OCI-M2 (cell line): ENCODE results near the gene CACNA1C.

Source experiments
- DNase-seq: peaks from one replicate; lab custom pipeline; 2025; ENCODE audit not compliant: unreplicated experiment; lab: John Stamatoyannopoulos, UW

The CACNA1C gene

DNA sequence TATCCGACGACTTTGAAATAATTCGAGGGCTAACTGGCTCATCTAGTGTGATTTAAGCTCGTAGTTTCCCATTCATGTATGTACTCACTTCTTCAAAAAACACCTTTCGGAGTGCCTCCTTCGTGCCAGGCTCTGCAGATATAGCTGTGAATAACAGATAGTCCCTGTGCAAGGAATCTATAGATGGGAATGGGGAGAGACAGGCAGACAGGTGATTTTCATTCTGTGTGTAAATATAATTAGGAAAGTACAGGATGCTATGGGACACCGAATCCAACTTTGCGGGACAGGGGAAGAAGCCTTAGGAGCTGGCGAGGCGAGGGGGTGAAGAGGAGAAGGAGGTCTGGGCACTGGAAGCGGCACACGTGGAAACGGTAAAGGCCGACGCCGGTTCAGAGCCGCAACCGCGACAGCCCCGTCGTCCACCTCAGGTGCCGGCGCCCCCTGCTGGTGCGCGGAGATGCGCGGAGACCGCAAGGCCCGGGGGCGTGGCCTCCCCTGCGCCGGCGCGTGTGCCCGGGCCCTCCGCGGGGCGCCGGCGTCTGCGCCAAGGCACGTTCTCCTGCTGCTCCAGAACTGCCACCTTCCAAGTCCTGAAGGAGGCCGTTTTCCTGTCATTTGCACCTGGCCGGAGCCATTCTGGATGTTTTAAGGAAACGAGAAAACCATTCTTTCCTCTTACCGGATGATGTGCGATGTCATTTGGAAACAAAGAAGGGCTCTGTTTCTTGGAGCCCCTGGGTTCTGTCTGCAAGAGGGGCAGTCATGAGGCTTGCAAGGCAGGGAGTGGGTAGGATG, 18.0 kb upstream of the CACNA1C start:
- DNase-seq, result no peak

DNA sequence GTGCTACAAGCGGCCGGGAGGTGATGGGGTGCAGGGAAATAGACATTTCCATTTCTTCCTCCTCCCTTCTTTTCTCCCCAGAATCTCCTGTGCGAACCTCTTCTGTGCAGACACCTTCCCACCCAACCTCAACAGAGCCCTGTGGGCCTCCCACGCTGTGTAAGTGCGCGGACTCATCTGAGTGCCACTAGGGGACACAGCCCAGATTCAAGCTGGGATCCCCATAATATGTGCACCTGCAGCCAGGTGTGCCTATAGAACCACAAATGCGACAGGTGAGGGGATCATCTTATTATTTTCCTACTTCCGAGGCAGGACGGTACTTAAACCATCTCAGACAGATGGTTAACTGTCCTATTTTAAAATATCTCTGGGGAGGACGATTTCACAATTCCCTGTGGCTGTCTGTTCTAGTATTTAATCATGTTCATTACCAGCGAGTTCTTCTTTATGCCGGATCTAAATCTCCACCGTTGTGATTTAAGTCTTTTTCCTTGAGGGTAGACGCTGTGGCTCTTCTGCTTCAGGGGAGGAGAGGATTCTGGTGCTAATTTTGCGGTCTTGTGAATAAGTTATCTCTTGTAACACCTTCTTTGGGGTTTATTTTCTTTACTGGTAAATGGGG, 17.2 kb upstream of the CACNA1C start:
- no peak for DNase-seq

DNA sequence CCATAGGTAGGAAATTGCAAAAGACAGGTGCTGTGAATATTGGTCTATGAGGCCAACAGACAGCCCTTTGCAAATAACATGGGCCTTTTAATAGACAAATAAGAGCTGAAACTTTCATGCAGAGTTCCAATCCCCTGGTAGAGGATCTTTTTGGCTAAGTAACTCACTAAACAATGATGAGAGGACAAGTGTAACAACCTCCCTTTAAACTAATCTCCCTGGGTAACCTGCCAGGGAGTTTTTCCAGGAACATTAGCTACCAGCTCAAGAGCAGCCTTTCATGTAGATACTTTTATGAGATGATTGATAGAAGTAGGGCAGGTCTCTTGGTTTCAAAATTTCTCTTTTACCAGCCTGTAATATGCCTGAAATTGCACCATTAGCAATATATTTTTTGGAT, 13.8 kb upstream of the CACNA1C start:
- no peak for DNase-seq

DNA sequence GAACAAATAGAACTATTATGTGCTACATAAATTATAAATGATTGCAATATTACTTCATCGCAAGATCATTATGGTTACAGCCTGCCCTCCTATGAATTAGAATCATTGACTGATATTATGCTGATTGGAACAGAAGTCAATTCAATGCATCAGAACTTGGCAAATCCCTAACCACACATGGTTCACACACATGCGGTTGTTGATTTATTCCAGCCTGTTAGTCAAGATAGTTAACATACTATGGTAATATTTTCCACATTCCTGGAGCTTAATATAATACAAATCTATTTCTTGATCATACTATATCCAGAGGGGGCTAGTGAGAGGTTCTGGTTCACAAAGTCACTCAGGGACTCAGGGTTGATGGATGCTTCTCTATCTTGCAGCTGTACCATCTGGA, 9.7 kb upstream of the CACNA1C start:
- no peak for DNase-seq

DNA sequence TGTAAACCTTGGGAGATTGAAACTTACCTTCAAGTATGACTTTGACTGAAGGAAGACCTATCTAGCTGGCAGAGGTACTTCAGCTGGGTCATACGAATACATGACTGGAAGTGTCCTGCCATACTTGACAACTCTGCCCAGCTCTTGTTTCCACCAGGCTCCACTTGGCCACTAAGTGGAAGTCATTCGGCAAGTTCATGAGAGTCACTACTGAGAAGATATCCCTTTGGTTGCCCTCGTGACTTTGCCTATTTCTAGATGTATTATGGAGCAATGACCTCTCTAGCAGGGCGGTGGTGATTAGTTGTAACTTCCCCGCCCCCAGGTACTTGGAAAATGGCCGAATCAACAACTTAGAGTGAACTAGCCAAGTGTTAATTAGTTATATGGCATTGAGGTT, 8.6 kb upstream of the CACNA1C start:
- no peak for DNase-seq

DNA sequence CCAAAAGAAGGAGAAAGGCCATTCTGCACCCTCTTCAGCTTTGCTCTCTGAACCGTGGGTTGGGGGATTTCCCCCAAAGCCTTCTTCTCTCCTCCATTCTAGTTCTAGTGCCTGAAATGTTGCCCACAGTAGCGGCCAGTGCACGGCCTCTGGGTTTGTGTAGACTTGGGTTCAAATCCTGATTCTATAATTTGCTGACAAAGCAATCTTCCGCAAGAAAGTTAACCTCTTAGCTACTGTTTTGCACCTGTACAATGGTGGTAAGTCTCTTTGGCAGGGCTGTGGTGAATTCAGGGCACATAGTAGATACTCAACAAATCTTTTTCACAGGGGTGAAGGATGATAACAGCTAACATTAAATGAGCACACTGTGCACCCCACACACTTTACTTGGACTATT, 5.8 kb upstream of the CACNA1C start:
- no peak for DNase-seq

DNA sequence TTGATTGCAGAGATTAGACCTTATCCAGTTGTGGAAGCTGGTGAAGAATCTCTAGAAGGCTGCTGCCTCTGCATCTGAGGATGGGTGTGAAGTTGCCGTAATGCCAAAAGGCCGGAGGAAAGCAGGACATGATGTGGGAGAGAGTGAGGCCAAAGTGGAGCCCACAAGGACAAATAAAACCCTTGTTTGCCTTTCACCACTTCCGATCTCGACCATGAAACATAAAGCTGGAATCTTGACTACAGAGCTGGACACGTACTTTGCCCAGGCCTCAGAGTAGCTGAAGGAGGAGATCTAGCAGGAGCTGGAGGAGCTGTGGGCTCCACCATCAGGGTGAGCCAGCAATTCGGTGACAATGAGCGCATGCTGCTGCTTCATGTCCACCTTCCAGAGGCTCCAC, 5.0 kb upstream of the CACNA1C start:
- DNase-seq, result no peak

DNA sequence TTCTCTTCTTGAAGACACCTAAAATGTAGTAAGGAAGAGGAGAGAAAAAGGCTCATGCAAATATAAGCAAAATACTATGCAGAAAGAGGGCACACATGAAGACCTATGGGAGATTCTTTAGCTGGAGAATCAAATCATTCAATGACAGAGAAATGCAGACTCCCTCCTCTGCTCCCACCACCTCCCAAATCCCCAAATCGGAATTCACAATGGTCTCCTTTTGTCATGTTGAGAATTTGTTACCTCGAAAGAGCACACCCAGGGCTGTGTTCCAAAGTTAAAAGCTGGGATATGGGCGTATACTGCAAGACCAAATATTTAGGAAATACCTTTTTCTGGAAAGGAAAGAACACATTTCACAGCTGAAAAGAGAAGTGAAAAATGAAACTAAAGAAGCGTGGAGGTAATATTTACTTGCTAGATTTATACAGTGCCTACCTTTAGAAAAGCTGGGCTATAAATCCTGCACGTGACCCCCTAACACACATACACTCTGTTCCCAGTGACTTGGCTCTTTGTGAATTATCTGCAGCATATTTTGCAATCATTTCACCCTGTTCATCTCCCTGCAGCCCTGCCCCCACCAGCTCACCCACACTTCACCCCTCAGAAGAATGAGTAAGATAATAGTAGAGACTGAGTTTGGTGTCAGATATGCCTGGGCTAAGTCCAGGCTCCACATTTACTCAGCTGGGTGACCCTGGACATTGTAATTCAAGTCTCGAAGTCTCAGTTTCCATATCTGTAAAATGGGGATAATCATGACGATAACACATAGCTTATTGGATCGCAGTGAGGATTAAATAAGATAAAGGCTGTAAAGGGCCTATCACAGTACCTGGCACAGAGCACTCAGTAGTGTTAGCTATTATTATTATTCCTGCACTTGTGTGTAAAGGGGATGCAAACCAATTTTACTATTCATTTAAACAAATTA, 2.9 kb upstream of the CACNA1C start:
- DNase-seq, result no peak

DNA sequence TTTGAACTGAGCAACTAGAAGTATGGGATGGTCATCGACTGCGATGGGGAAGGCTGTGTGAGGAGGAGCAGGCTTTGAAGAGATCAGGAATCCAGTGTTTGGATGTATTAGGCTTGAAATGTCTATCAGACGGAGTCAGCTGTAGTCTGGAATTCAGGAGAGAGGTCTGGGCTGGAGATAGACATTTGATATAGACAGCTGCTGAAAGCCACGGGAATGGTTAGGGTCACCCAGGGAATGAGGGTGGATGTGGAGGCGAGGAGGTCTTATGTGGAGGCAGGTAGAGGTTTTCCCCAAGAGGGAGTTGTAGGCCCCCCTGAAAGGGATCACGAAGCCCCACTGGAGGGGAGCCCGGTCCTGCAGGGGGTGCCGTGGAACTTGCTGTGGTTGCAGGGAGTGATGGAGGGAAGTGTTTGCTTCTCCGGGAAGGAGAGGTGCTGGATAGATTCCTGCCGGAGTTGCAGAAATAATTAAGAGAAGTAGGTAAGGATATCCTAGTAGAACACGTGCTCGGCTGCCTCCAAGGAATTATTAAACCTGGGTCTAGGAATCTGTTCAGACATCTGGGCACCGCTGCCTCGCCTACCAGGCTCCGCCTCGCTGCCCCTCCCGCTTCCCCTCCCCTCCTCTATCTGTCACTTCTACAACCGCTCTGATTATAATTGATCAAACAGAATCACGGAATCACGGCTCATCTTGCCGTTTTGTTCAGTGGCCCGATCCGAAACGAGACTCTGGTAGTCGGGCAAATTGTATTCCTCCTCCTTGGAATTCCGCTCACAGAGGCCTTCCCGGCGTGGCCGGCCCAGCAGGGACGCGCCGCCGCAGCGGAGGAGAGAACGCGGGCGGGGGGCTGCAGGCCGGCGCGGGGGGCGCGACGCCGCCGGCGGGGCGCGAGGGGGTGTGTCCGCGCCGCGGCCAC, 826 bp upstream of the CACNA1C start:
- DNase-seq, result no peak

DNA sequence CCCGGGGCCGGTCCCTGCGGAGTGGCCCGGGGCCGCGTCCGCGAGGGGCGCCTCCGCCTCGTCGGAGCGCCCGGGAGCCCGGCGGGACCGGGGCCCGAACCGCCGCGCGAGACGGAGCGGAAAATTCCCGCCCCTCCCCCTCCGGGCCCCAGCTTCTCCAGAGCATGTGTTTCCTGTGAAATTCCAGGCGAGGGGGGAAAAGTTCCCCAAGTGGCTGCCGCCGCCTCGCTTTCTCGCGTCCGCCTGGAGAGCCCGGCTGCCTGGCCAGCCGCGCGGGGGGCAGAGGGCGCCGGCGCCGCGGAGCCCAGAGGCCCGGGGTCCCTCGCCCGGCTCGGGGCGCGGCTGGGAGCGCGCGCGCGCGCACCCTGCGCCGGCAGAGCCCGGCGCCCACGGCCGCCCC, 904 bp downstream of the CACNA1C start:
- no peak for DNase-seq

DNA sequence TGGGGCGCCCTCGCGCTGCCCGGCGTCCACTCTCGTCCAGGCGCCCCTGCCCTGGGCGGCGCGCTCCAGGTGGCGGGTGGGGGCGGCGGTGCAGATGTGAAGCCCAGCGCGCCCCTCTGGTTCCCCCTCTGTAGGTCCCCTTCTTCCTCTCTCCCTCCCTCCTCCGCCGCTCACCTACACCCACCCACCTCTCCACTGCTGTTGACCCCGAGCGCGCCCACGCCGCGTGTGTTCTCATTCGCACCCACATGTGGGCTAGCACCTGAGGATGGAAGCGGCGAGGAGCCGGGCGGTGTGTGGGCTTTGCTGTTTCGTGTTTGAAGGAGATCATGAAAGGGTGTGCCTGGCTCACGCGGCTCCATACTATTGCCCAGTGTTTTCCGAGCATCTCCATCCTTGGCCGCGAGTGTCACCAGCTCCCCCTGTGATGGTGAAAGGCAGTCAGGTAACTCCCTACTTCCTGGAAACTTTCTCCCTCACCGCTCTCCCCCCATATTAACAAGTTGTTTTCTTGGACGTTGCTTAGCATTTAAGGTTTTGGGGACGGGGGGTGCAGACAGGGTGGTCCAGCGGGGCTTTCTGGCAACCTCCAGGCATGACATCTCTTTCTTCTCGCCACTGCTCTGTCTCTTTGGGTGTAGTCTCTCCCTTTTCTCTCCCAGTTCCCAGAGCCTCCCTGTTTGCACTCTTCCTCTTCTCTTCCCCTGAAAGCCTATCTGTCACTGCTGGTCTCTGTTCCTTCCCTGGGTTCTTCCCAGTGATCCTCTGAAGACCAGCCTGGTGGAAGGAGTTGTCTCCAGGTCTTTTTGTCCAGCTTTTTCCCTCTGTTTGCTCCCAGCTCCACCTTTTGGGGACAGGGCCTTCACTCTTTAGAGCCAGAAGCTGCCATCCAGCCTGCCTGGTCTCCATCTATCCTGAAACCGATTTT, 1.6 kb downstream of the CACNA1C start:
- no peak for DNase-seq

DNA sequence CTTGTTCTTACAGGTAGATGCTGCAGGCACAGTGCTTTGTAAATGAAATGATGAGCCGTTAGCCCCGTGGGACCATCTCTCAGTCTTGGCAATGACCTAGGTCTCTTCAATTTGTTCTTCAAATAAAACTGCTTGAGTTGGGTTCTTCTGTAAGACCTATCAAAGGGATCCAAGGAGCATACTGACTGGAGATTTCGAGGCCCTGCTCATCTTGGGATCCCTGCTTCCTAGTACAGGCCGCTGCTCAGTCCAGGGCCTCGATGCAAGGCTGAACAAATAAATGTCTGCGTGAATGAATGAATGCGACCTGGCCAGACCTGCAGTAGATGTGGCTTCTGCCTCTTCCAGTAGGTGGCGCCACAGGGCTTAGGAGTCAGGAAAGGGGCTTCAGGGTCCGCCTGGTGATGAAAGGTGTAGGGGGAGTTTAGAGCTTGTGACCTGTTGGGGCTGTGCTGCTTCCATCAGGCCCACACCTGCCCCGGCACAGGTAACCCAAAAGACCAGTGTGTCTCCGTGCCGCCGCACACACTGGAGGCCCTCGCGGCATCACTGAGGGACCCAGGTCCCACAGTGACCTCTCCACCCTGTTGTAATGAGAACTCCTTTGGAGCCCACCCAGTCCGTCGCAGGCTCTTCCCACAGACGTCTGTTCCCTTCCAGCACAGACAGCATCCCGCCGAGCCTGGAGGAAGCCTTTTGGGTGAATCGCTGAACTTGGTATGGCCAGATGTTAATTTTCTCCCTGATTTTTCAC, 4.4 kb downstream of the CACNA1C start:
- DNase-seq, result no peak

DNA sequence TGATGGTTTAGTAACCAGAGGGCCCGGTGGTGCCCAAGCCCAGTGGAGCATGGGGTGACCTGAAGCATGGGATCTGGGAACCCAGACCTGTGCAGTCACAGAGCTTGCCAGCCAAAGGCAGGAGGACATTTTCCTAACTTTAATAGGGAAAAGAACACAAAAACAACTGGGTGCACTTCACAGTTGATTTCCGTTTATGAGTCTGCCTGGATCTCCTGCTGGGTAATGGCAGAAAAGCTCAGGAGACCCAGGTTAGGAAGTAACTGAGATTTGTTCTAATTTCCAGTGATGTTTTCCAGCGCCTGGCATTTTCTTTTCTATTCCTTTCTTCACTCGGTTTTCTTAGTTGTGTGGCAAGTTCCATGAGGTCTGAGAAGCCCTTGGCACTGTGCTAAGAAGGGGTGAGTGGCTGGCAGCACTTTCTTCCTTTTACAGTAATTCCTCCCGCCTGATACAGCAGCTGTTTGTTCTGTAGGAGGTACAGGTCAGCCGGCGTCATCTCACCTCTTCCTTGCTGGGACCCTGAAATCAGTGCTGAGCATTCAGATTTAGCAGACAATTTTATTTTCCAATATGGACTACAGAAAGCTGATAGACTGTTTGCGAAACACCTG, 5.1 kb downstream of the CACNA1C start:
- DNase-seq, result no peak

DNA sequence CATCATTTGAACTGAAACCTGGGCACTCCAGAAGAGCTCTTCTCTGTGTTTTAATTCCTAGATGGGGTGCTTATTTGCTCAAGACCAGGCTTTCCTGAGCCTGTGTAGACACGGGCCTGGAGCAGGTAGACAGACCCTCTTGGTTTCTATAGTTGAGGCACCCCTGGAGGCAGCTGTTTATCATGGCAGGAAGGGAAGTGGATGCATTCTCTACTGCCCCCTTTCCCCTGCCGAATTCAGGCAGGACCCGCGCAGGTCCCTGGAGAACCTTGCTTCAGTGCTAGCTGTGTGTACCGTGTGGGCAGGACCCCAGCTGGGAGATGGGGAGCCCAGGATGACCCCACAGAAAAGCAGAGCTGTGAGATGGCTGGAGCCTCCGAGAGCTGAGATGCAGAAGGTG, 6.0 kb downstream of the CACNA1C start:
- no peak for DNase-seq

DNA sequence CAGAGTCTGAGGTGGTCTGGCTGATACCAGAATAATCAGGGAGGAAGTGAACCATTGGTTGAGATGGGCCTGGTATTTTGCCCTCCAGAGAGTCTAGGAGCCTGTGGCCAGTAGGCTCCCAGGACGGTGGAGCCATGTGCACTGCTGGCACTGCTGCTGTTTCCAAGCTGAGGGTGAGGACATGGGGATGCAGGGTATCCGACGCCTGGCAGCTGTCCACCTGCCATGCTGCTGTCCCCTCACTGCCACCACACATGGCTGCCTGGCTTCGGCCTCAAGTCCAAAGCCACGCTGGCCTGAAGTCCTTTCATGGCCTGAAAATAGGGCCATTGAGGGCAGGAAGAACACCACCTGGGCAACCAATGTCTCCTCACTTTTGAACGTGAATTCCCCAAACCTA, 8.6 kb downstream of the CACNA1C start:
- no peak for DNase-seq

DNA sequence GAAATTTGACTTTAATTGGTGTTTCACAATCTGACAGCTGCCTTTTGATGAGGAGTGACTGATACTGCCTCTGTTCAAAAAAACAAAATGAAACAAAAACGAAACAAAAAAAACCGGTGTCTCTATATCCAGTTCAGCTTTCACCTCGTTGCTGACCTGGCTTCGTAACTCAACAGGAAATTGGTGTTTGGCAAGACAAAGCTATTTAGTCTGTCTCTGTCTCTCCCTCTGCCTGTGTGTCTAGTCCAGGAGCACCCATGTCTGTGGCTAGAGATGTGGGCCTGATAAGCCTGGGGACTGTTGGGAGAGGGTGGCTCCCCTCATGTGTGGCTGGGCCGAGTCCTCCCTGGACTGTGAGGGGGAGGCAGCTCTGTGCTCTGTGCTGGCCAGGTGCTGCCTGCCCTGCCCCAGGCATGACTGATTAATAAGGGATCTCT, 11.3 kb downstream of the CACNA1C start:
- no peak for DNase-seq

DNA sequence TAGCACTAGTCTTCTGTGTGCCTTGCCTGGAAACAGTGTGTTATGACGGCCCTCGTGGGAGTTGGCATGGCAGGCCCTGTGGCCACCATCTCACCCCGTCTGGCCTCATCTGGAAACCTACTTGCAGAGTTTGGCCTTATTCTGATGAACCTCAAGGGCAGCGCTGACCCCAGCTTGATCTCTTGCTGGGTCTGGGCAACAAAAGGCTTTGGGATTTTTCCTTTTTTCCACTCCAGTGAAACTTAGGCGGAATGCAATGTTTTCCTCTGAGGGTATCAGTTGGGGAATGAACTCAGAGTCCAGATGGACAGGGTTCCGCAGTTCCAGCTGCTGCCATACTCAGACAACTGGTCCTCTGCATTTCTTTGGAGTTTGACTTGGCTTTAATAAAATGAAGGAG, 15.9 kb downstream of the CACNA1C start:
- DNase-seq, result no peak

DNA sequence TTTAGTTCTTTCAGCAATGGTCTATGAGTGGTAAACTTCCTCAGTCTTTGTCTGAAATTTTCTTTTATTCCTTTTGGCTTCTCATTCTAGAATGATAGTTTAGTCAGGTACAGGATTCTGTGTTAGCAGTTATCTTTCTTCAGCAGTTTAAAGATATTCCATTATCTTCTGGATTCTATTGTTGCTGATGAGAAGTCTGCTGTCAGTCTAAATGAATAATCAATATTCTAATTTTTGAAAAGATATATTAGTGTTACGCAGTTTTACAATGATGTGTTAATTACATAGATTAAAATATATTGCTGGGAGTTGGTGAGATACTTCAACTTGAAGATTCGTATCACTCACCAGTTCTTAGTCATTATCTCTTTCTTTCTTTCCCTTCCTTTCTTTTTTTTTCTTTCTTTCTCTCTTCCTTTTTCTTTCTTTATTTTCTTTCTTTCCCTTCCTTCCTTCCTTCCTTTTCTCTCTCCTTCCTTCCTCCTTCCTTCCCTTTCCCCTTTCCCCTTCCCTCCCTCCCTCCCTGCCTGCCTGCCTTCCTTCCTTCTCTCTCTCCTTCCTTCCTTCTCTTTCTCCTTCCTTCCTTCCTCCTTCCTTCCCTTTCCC, 17.8 kb downstream of the CACNA1C start:
- DNase-seq, result no peak
